ENCODE data around the gene KLF14.
"Not testable (repeated sequence)": the region's sequence is repeated elsewhere in the genome, so short reads cannot be mapped to it uniquely, and the experiment has no call there.

KLF14 gene

DNA sequence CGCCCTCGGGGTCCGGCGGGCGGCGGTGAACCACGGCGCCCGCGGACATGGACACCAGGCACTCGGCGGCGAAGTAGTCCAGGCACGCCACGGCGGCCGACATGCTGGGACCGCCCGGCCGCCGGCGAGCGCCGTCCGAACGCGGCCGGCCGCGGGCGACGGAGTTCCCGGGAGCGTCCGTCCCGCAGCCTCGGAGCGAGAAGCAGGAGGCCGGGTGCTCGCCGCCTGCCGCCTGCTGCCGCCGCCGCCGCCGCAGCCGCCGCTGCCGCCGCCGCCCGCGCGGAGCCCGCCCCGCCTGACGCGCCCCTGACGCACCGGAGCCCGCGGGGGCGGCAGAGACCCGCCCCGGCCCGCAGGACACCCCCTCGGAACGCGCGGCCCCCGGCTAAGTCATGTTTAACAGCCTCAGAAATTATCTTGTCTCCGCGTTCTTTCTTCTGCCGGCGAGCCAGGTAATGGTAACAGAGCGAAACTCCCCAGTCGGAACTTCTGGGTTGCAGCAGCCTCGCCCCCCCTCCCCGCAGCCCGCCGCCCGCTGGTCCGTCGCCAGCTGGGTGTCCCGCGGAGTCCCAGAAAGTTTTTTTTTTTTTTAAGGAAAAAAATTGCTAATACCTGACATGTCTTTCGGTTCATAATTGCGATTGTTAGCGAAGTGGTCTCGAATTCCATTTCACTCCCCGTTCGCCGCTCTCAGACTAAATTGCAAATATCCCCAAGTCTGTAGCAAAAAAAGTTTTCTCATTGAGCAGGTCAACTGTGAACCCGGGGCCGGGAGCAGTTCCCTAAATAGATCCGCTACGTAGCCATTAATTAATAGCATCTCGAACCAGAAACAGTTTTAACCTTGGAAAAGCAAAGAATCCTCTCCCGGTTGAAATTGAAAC is at the start of gene KLF14:
Gene KLF14, minus strand, starts transcription at position 277 of the 884 bp plus-strand sequence. Its CDS starts 174 bp downstream, at position 103.
- TF ChIP-seq ELF4 (IDR thresholded peaks at IDR 0.05) (no peak), CTBP1 (IDR thresholded peaks at IDR 0.05; ENCODE audit: borderline replicate concordance) (no peak), NFRKB (IDR thresholded peaks at IDR 0.05) (no peak), FOXM1 (IDR thresholded peaks at IDR 0.05; ENCODE audit: borderline replicate concordance) (peak; percentile 23; the same call in 1 of the 2 replicates)
- ChIA-PET CTCF (no interaction called here), POLR2A (no interaction called here)
- peak; percentile 61 for DNase-seq (ENCODE audit: extremely low spot score)

GRCh38 chr7:130781346-130781745 is 47.3 kb upstream of the KLF14 start:
- DNase-seq (ENCODE audit: extremely low spot score), result no peak
- ChIA-PET CTCF (no interaction called here), POLR2A (no interaction called here)
- TF ChIP-seq HDGF (IDR thresholded peaks at IDR 0.05; ENCODE audit: borderline replicate concordance) (no peak), FOXM1 (IDR thresholded peaks at IDR 0.05; ENCODE audit: borderline replicate concordance) (no peak), PKNOX1 (IDR thresholded peaks at IDR 0.05) (no peak), ZNF384 (IDR thresholded peaks at IDR 0.05) (no peak), SP1 (IDR thresholded peaks at IDR 0.05) (no peak), NFRKB (IDR thresholded peaks at IDR 0.05) (no peak), L3MBTL2 (conservative IDR thresholded peaks at IDR 0.05) (no peak), FOXK2 (IDR thresholded peaks at IDR 0.05) (no peak), CTBP1 (IDR thresholded peaks at IDR 0.05; ENCODE audit: borderline replicate concordance) (no peak), BHLHE40 (IDR thresholded peaks at IDR 0.05; ENCODE audit: borderline replicate concordance) (no peak), LEF1 (IDR thresholded peaks at IDR 0.05; ENCODE audit: borderline replicate concordance) (no peak)

GRCh38 chr7:130777426-130777825 is 43.4 kb upstream of the KLF14 start:
- ChIA-PET POLR2A (no interaction called here), CTCF (interaction anchor here (0.7 kb wide), 1 partner anchor 643 kb away, joined by 3 read pairs; no protein-coding TSS in a partner anchor)
- no peak for TF ChIP-seq ELF4 (IDR thresholded peaks at IDR 0.05)
- TF ChIP-seq SP1 (IDR thresholded peaks at IDR 0.05), result no peak
- TF ChIP-seq L3MBTL2 (conservative IDR thresholded peaks at IDR 0.05), result no peak
- no peak for TF ChIP-seq CTBP1 (IDR thresholded peaks at IDR 0.05; ENCODE audit: borderline replicate concordance)
- TF ChIP-seq BHLHE40 (IDR thresholded peaks at IDR 0.05; ENCODE audit: borderline replicate concordance), result no peak
- TF ChIP-seq ARNT (IDR thresholded peaks at IDR 0.05), result no peak
- no peak for TF ChIP-seq LEF1 (IDR thresholded peaks at IDR 0.05; ENCODE audit: borderline replicate concordance)
- no peak for TF ChIP-seq NFRKB (IDR thresholded peaks at IDR 0.05)
- TF ChIP-seq HDGF (IDR thresholded peaks at IDR 0.05; ENCODE audit: borderline replicate concordance), result no peak
- TF ChIP-seq SUZ12 (IDR thresholded peaks at IDR 0.05), result no peak
- TF ChIP-seq TARDBP (IDR thresholded peaks at IDR 0.05), result no peak
- TF ChIP-seq PKNOX1 (IDR thresholded peaks at IDR 0.05), result no peak
- no peak for TF ChIP-seq FOXK2 (IDR thresholded peaks at IDR 0.05)
- no peak for TF ChIP-seq FOXA1 (IDR thresholded peaks at IDR 0.05)
- no peak for TF ChIP-seq ZNF384 (IDR thresholded peaks at IDR 0.05)
- TF ChIP-seq FOXM1 (IDR thresholded peaks at IDR 0.05; ENCODE audit: borderline replicate concordance), result no peak
- no peak for DNase-seq (ENCODE audit: extremely low spot score)

DNA sequence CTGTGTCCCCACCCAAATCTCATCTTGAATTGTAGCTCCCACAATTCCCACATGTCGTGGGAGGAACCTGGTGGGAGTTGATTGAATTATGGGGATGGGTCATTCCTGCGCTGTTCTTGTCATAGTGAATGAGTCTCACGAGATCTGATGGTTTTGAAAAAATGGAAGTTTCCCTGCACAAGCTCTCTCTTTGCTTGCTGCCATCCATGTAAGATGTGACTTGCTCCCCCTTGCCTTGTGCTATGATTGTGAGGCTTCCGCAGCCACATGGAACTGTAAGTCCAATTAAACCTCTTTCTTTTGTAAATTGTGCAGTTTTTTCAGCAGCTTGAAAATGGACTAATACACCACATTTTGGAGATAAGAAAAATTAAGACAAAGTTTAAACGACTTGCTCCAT is 38.4 kb upstream of the KLF14 start:
- POLR2A ChIA-PET; CTCF ChIA-PET; DNase-seq (ENCODE audit: extremely low spot score): not testable (repeated sequence)

GRCh38 chr7:130768854-130769253 is 34.8 kb upstream of the KLF14 start:
- ChIA-PET POLR2A (no interaction called here), CTCF (no interaction called here)
- DNase-seq (ENCODE audit: extremely low spot score), result no peak
- TF ChIP-seq ARNT (IDR thresholded peaks at IDR 0.05) (no peak), SP1 (IDR thresholded peaks at IDR 0.05) (no peak), BHLHE40 (IDR thresholded peaks at IDR 0.05; ENCODE audit: borderline replicate concordance) (no peak), SUZ12 (IDR thresholded peaks at IDR 0.05) (no peak), CTBP1 (IDR thresholded peaks at IDR 0.05; ENCODE audit: borderline replicate concordance) (no peak), ZNF384 (IDR thresholded peaks at IDR 0.05) (no peak), ELF4 (IDR thresholded peaks at IDR 0.05) (no peak), HDGF (IDR thresholded peaks at IDR 0.05; ENCODE audit: borderline replicate concordance) (no peak), FOXK2 (IDR thresholded peaks at IDR 0.05) (no peak), NFRKB (IDR thresholded peaks at IDR 0.05) (no peak), FOXA1 (IDR thresholded peaks at IDR 0.05) (no peak), FOXM1 (IDR thresholded peaks at IDR 0.05; ENCODE audit: borderline replicate concordance) (no peak), LEF1 (IDR thresholded peaks at IDR 0.05; ENCODE audit: borderline replicate concordance) (no peak), TARDBP (IDR thresholded peaks at IDR 0.05) (no peak), PKNOX1 (IDR thresholded peaks at IDR 0.05) (no peak), L3MBTL2 (conservative IDR thresholded peaks at IDR 0.05) (no peak)

DNA sequence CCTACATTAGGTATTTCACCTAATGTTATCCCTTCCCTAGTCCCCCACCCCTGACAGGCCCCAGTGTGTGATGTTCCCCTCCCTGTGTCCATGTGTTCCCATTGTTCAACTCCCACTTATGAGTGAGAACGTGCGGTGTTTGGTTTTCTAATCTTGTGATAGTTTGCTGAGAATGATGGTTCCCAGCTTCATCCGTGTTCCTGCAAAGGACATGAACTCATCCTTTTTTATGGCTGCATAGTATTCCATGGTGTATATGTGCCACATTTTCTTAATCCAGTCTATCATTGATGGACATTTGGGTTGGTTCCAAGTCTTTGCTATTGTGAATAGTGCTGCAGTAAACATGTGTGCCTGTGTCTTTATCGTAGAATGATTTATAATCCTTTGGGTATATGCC is 30.6 kb upstream of the KLF14 start:
- DNase-seq (ENCODE audit: extremely low spot score); POLR2A ChIA-PET: not testable (repeated sequence)
- CTCF ChIA-PET, result interaction anchor here (0.6 kb wide), 1 partner anchor 42 kb away, joined by 3 read pairs; no protein-coding TSS in a partner anchor
